Activated T-helper 2 cell treated with anti-CD3 and anti-CD28 coated beads, Interferon-gamma antibody, Interleukin-2, Interleukin-4, amounts not matched to agents 10 μg/mL and 5 μg/mL and 100 μg/mL, durations not matched to agents 14 hours and 24 hours and 36 hours (primary cell): ENCODE measurements around the gene UQCRHL. TPM values are rescaled to one million over a fixed set of nuclear protein-coding genes. Genes with fewer than 3 reads are reported as not detected.
A peak's percentile ranks its signal among the peaks of the same experiment; 100 is the strongest.

Experiments used
- DNase-seq: peaks from one replicate; pipeline ENCODE4 v3.0.0; 2021; ENCODE audit warnings: low spot score
- H3K27ac Mint-ChIP-seq: one replicate; pipeline ENCODE4 v1.8.0; 2021; ENCODE audit warnings: mixed read lengths
- H3K27me3 Mint-ChIP-seq: one replicate; pipeline ENCODE4 v1.8.0; 2021; ENCODE audit warnings: low read depth, mixed read lengths
- H3K36me3 Mint-ChIP-seq: one replicate; pipeline ENCODE4 v1.8.0; 2021; ENCODE audit warnings: low read depth, mixed read lengths
- H3K4me1 Mint-ChIP-seq: one replicate; pipeline ENCODE4 v1.8.0; 2021; ENCODE audit warnings: low read depth, mixed read lengths
- H3K4me3 Mint-ChIP-seq: one replicate; pipeline ENCODE4 v1.8.0; 2021; ENCODE audit warnings: low read depth, mild to moderate bottlenecking, moderate library complexity, mixed read lengths
- H3K9me3 Mint-ChIP-seq: one replicate; pipeline ENCODE4 v1.8.0; 2021; ENCODE audit warnings: mixed read lengths
- intact Hi-C: fragments of 100-400 bp; cut with micrococcal nuclease; formaldehyde crosslinking; loops from one replicate; pipeline ENCODE4 v1.15.1; 2023
- total RNA-seq: library from RNA; stranded (reverse); gene quantifications from 2 replicates; pipeline ENCODE4 v1.2.3, GENCODE V29; 2022

UQCRHL gene
- total RNA-seq, 1 donor from 2014 or later, result 1.5 TPM

GRCh38 chr1:15768388-15768787 is 39.1 kb downstream of the UQCRHL start:
- H3K4me1 Mint-ChIP-seq, result no peaks in the 10 kb centered on the region

GRCh38 chr1:15767941-15768340 is 39.5 kb downstream of the UQCRHL start:
- intact Hi-C loops, result no loop called here
- Mint-ChIP-seq H3K9me3 (no peaks in the 10 kb centered on the region), H3K4me1 (no peaks in the 10 kb centered on the region), H3K36me3 (no peaks in the 10 kb centered on the region), H3K27ac (no peak overlapping the region), H3K27me3 (peaks cover 4% of the 10 kb centered on the region), H3K4me3 (no peak overlapping the region)
- no peak for DNase-seq

More at GRCh38 chr1:15768388-15768787, 39.1 kb downstream of the UQCRHL start:
- no peaks in the 10 kb centered on the region for H3K9me3 Mint-ChIP-seq
- H3K27me3 Mint-ChIP-seq, result peaks cover 4% of the 10 kb centered on the region
- H3K4me3 Mint-ChIP-seq, result no peak overlapping the region
- intact Hi-C loops, result no loop called here
- H3K36me3 Mint-ChIP-seq, result no peaks in the 10 kb centered on the region
- DNase-seq, result no peak
- no peak overlapping the region for H3K27ac Mint-ChIP-seq

DNA sequence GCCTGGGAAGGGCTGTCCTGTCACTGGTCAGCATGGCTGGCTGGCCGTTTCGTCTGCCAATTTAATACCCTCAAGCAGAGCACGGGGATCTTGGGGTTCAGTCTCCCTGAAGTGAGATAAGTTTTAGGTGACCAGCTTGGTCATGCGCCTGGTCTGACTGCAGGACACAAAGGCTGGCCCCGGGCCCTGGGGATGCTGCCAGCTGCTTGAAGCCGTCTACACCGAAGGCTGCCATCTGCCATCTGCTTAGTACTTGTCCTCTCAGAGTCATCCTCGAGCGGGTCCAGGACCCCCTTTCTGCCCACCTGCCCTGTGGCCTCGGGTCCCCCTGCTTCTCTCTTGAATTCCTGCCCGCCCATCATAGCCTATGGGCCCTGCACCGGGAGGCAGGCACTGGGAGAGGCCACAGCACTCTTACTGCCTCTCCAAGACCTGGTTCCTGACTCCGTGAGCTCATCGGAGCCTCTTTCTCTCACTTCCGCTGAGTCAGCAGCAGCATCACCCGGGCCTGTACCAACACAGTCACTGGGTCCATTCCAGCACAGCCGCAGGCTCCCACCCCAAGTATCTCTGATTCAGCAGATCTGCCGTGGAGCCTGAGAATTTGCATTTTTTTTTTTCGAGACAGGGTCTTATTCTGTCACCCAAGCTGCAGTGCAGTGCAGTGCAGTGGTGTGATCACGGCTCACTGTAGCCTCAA is 41.8 kb downstream of the UQCRHL start:
- H3K4me3 Mint-ChIP-seq, result no peak overlapping the region
- no peaks in the 10 kb centered on the region for H3K36me3 Mint-ChIP-seq
- peaks cover 19% of the 10 kb centered on the region for H3K27me3 Mint-ChIP-seq
- intact Hi-C loops, result no loop called here
- no peaks in the 10 kb centered on the region for H3K9me3 Mint-ChIP-seq
- no peaks in the 10 kb centered on the region for H3K4me1 Mint-ChIP-seq
- no peak overlapping the region for H3K27ac Mint-ChIP-seq
- no peak for DNase-seq

DNA sequence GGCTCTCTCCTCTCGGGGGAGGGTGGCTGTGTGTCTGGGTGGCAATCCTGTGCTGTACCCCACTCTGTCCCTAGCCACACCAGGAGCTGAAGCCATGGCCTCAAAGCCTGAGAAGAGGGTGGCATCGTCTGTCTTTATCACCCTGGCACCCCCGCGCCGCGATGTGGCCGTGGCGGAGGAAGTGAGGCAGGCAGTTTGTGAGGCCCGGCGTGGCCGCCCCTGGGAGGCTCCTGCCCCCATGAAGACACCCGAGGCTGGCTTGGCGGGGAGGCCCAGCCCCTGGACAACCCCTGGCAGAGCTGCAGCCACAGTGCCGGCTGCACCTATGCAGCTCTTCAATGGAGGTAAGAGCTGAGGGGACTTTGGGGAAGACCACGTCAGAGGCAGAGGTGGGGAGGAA is 42.6 kb downstream of the UQCRHL start:
- no peaks in the 10 kb centered on the region for H3K36me3 Mint-ChIP-seq
- H3K27me3 Mint-ChIP-seq, result peaks cover 22% of the 10 kb centered on the region
- intact Hi-C loops, result no loop called here
- no peak overlapping the region for H3K4me3 Mint-ChIP-seq
- DNase-seq, result no peak
- no peaks in the 10 kb centered on the region for H3K4me1 Mint-ChIP-seq
- H3K27ac Mint-ChIP-seq, result no peak overlapping the region
- no peaks in the 10 kb centered on the region for H3K9me3 Mint-ChIP-seq

DNA sequence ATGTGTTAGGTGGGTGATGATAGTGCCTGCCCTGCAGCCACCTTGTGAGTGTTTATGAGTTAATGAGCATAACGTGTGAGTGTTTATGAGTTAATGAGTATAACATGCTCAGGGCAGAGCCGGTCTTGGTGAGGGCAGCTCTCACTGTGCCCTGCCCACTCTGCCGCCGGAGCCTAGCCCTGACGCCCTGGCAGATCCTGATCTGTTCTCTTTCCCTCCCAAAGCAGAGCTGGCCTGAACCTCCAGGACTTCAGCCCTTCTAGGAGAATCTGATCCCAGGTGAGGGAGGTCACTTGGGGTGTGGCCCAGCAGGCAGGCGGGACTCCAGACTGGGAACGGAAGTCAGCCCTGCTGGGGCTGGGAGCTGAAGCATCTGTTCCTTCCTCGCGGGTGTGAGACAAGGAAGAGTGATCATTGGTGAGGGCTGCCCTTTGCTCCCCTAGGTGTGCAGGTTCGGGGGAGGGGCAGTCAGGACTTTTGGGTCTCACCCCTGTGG is 43.1 kb downstream of the UQCRHL start:
- Mint-ChIP-seq H3K27me3 (peaks cover 27% of the 10 kb centered on the region), H3K4me1 (peaks cover 2% of the 10 kb centered on the region), H3K36me3 (no peaks in the 10 kb centered on the region), H3K9me3 (no peaks in the 10 kb centered on the region), H3K27ac (no peak overlapping the region), H3K4me3 (no peak overlapping the region)
- intact Hi-C loops, result no loop called here
- DNase-seq, result no peak

DNA sequence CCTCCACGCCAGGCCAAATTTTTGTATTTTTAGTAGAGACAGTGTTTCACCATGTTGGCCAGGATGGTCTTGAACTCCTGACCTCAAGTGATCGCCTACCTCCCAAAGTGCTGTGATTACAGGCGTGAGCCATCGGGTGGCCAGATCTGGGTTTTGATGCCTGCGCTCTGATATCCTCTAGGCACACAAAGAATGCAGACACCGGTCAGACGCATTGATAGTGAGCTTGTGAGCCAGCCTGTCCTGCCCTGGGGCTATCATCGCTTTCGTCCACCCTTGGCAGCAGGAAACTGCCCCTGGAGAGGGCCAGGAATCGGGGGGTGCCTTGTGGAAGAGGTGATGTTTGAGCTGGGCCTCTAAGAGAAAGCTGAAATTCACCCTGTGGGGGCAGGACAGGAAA is 44.9 kb downstream of the UQCRHL start:
- H3K27me3 Mint-ChIP-seq, result peaks cover 32% of the 10 kb centered on the region
- H3K27ac Mint-ChIP-seq, result no peak overlapping the region
- H3K4me1 Mint-ChIP-seq, result peaks cover 2% of the 10 kb centered on the region
- H3K9me3 Mint-ChIP-seq, result no peaks in the 10 kb centered on the region
- DNase-seq, result no peak
- no peak overlapping the region for H3K4me3 Mint-ChIP-seq
- intact Hi-C loops, result no loop called here
- H3K36me3 Mint-ChIP-seq, result no peaks in the 10 kb centered on the region

DNA sequence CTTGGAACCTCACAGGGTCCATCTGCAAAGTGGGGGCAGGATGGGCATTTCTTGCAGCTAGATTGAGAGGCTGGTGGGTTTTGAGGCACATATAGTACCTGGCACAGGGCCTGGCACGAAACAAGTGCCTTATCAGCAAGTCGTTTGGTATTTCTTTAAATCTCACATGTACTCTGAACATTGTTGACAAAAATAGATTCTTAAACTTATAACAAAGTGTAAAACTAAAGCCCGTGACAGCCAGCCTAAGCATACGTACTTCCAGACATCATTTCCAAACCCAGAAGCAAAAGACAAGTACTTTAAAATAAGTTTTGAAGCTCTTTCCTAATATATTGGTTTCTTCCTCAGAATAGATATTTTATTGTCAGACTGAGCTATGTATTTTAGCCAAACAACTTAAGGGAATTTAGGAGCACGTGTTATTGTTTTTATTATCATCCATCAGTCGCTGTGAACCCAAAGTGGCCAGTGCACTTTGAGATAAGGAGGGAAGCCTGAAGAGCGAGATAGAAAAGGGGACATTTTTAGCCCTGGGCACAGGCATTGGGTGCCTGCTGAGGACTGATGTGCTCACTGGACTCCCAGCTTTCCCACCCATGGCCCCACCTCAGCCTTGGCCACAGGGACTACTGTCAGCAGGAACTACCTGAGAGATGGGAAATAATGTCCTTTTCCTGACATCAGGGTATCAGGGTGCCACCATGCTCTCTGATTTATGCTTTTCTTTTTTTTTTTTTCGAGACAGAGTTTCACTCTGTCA is 45.9 kb downstream of the UQCRHL start:
- no peaks in the 10 kb centered on the region for H3K9me3 Mint-ChIP-seq
- H3K27me3 Mint-ChIP-seq, result peaks cover 41% of the 10 kb centered on the region
- H3K27ac Mint-ChIP-seq, result no peak overlapping the region
- H3K36me3 Mint-ChIP-seq, result no peaks in the 10 kb centered on the region
- no peak overlapping the region for H3K4me3 Mint-ChIP-seq
- no peak for DNase-seq
- H3K4me1 Mint-ChIP-seq, result peaks cover 2% of the 10 kb centered on the region
- intact Hi-C loops, result no loop called here

- Mint-ChIP-seq H3K9me3 (no peaks in the 10 kb centered on the region), H3K27ac (no peak overlapping the region), H3K27me3 (peaks cover 46% of the 10 kb centered on the region), H3K4me1 (peaks cover 2% of the 10 kb centered on the region), H3K4me3 (no peak overlapping the region), H3K36me3 (no peaks in the 10 kb centered on the region)
- DNase-seq, result no peak
- intact Hi-C loops, result no loop called here
These were observed 46.8 kb downstream of the UQCRHL start for GRCh38 chr1:15760520-15761211.

- DNase-seq, result no peak
- H3K4me1 Mint-ChIP-seq, result peaks cover 2% of the 10 kb centered on the region
- H3K9me3 Mint-ChIP-seq, result no peaks in the 10 kb centered on the region
- H3K36me3 Mint-ChIP-seq, result no peaks in the 10 kb centered on the region
- intact Hi-C loops, result no loop called here
- H3K4me3 Mint-ChIP-seq, result no peak overlapping the region
- no peak overlapping the region for H3K27ac Mint-ChIP-seq
- peaks cover 47% of the 10 kb centered on the region for H3K27me3 Mint-ChIP-seq
These were observed 48.3 kb downstream of the UQCRHL start for GRCh38 chr1:15758953-15759661.

DNA sequence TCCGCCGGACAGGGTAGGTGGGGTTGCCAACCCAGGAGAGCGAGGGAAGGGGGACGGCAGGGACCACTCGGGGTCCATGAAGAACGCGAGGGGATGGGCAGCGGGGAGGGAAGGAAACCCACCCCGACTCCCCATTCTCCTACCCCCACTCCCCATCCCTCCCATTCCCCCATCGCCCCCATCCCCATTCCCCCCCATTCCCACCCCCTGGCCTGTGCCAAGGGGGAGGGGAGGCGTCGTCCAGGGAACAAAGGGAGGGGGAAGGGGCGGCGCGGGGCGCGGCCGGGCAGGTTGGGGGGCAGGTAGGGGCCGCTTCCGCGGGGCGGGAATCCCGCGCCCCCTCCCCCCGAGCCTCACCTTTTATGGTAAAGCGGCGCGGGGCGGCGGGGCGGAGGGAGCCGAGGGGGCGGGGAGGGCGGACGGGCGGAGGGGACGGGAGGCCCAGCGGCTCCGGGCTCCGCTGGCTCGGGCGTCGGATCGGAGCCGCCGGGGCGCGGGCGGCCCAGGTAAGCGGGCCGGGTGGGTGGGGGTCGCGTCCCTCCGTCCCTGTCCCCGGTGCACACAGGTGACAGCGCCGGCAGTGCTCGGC is 49.0 kb downstream of the UQCRHL start, which contains the start of gene FBLIM1:
FBLIM1 (plus strand) TSS at position 453 of the 589 bp plus-strand sequence. CDS start 6,189 bp downstream, outside the sequence.
- no peaks in the 10 kb centered on the region for H3K36me3 Mint-ChIP-seq
- no peaks in the 10 kb centered on the region for H3K9me3 Mint-ChIP-seq
- H3K27me3 Mint-ChIP-seq, result peaks cover 47% of the 10 kb centered on the region
- DNase-seq, result no peak
- H3K4me1 Mint-ChIP-seq, result peaks cover 2% of the 10 kb centered on the region
- peak within 1 kb of the TSS; percentile 60 for H3K4me3 Mint-ChIP-seq
- intact Hi-C loops, result no loop called here
- H3K27ac Mint-ChIP-seq, result no peak within 1 kb of the TSS

DNA sequence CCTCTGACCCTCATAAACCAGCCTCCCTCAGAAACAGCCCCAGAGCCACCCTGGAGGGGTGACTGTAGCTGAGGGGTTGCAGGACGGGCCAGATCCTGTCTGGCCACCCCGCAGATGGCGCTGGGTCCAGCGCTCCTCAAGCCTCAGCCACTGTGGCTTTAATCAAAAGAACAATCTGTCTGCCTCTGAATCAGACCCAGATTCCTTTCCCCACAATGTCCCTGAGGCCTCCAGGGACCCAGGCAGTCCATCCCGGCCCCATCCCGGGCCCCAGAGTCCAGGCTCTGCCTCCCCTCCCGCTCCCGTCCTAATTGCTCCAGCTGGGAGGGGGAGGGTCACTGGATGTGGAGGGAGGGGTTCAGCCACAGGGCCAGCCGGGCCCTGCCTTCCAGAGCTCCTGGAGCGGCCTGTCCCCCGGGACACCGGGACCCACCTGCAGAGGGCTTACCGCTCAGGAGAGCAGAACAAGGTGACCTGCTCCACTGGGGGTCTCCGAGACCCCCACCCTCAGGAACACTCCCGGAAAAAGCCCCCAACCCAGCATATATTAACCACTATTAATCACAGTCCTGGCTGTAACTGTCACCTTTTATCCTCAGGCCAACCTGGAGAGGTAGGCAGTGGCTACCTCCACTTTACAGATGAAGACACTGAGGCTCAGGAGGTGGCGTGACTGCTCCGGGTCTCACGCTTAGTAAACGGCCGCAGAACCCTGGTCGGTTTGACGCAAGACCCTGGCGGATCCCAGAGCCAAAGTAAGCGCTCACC is 49.7 kb downstream of the UQCRHL start:
- H3K36me3 Mint-ChIP-seq, result no peaks in the 10 kb centered on the region
- no peak overlapping the region for H3K27ac Mint-ChIP-seq
- H3K9me3 Mint-ChIP-seq, result no peaks in the 10 kb centered on the region
- peaks cover 2% of the 10 kb centered on the region for H3K4me1 Mint-ChIP-seq
- DNase-seq, result no peak
- peak overlapping the region; percentile 60 for H3K4me3 Mint-ChIP-seq
- peaks cover 47% of the 10 kb centered on the region for H3K27me3 Mint-ChIP-seq
- intact Hi-C loops, result no loop called here
